ENCODE results near the gene LYZL2. TPM values are rescaled to one million over a fixed set of nuclear protein-coding genes. Genes with fewer than 3 reads are reported as not detected.

The LYZL2 gene
- total and polyA plus RNA-seq, 8 donors = not detected

GRCh38 chr10:30579574-30579973 is 50.0 kb downstream of the LYZL2 start:
- Histone ChIP-seq H3K27me3 (no peaks in the 10 kb centered on the region), H3K9me3 (no peaks in the 10 kb centered on the region), H3K27ac (no peak overlapping the region), H3K36me3 (no peaks in the 10 kb centered on the region), H3K4me3 (no peak overlapping the region), H3K4me1 (peaks cover 6 to 44% of the 10 kb centered on the region in 2 donors)
- DNase-seq = no peak
- TF ChIP-seq CTCF (IDR thresholded peaks at IDR 0.05) = no peak
- intact Hi-C loops (cut with DNase I) = no loop called here
- ATAC-seq = no peak

GRCh38 chr10:30577048-30577447 is 52.5 kb downstream of the LYZL2 start:
- DNase-seq = no peak
- Histone ChIP-seq H3K27me3 (no peaks in the 10 kb centered on the region), H3K4me1 (peaks cover 0 to 34% of the 10 kb centered on the region in 2 donors), H3K9me3 (no peaks in the 10 kb centered on the region), H3K4me3 (no peak overlapping the region), H3K27ac (no peak overlapping the region), H3K36me3 (no peaks in the 10 kb centered on the region)
- ATAC-seq = no peak
- no peak for TF ChIP-seq CTCF (IDR thresholded peaks at IDR 0.05)
- intact Hi-C loops (cut with DNase I) = no loop called here

GRCh38 chr10:30576641-30577040 is 52.9 kb downstream of the LYZL2 start:
- DNase-seq = no peak
- intact Hi-C loops (cut with DNase I) = no loop called here
- no peak for TF ChIP-seq CTCF (IDR thresholded peaks at IDR 0.05)
- ATAC-seq = no peak
- no peaks in the 10 kb centered on the region for H3K27me3 ChIP-seq
- no peaks in the 10 kb centered on the region for H3K36me3 ChIP-seq
- no peak overlapping the region for H3K4me3 ChIP-seq
- H3K27ac ChIP-seq = no peak overlapping the region
- H3K4me1 ChIP-seq = peaks cover 0 to 30% of the 10 kb centered on the region in 2 donors
- no peaks in the 10 kb centered on the region for H3K9me3 ChIP-seq

- ATAC-seq (no peak), DNase-seq (no peak)
- H3K27me3 ChIP-seq = no peaks in the 10 kb centered on the region
- no peak overlapping the region for H3K4me3 ChIP-seq
- intact Hi-C loops (cut with DNase I) = no loop called here
- no peak for TF ChIP-seq CTCF (IDR thresholded peaks at IDR 0.05)
- peaks cover 0 to 6% of the 10 kb centered on the region in 2 donors for H3K9me3 ChIP-seq
- H3K27ac ChIP-seq = peak overlapping the region in 1 of 2 donors; percentile 77
- H3K36me3 ChIP-seq = no peaks in the 10 kb centered on the region
- peaks cover 0 to 25% of the 10 kb centered on the region in 2 donors for H3K4me1 ChIP-seq
Observed at GRCh38 chr10:30574432-30574796, 55.1 kb downstream of the LYZL2 start.

GRCh38 chr10:30573721-30574431 is 55.7 kb downstream of the LYZL2 start:
- Histone ChIP-seq H3K4me3 (no peak overlapping the region), H3K27ac (peak overlapping the region in 1 of 2 donors; percentile 77), H3K9me3 (peaks cover 0 to 6% of the 10 kb centered on the region in 2 donors), H3K4me1 (peaks cover 0 to 25% of the 10 kb centered on the region in 2 donors), H3K36me3 (no peaks in the 10 kb centered on the region), H3K27me3 (no peaks in the 10 kb centered on the region)
- intact Hi-C loops (cut with DNase I) = no loop called here
- TF ChIP-seq CTCF (IDR thresholded peaks at IDR 0.05) = no peak
- ATAC-seq = peak; percentile 45
- DNase-seq = no peak
